ENCODE measurements around the gene PARD3.
A peak's percentile ranks its signal among the peaks of the same experiment; 100 is the strongest.

Gene PARD3

DNA sequence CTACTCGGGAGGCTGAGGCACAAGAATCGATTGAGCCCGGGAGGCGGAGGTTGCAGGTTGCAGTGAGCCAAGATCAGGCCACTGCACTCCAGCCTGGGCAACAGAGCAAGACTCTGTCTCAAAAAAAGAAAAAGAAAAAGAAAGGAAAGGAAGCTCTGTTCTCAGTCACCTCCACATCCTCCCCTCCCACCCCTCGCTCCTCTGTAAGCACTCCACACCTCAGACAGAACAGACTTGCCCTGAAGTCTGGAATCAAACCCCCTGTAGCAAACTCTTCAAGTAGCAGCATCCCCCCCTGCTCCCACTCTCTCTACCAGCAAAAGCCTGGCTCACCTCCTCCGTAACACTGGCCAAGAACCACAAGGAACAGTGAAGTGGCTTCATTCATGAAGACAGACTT lies 66.7 kb downstream of the PARD3 start:
- TF ChIP-seq, protein P1, sequence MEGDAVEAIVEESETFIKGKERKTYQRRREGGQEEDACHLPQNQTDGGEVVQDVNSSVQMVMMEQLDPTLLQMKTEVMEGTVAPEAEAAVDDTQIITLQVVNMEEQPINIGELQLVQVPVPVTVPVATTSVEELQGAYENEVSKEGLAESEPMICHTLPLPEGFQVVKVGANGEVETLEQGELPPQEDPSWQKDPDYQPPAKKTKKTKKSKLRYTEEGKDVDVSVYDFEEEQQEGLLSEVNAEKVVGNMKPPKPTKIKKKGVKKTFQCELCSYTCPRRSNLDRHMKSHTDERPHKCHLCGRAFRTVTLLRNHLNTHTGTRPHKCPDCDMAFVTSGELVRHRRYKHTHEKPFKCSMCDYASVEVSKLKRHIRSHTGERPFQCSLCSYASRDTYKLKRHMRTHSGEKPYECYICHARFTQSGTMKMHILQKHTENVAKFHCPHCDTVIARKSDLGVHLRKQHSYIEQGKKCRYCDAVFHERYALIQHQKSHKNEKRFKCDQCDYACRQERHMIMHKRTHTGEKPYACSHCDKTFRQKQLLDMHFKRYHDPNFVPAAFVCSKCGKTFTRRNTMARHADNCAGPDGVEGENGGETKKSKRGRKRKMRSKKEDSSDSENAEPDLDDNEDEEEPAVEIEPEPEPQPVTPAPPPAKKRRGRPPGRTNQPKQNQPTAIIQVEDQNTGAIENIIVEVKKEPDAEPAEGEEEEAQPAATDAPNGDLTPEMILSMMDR (IDR thresholded peaks at IDR 0.05) = no peak
- H3K27me3 ChIP-seq (ENCODE audit: control insufficient read depth, insufficient read depth, low read length) = no peaks in the 10 kb centered on the region

DNA sequence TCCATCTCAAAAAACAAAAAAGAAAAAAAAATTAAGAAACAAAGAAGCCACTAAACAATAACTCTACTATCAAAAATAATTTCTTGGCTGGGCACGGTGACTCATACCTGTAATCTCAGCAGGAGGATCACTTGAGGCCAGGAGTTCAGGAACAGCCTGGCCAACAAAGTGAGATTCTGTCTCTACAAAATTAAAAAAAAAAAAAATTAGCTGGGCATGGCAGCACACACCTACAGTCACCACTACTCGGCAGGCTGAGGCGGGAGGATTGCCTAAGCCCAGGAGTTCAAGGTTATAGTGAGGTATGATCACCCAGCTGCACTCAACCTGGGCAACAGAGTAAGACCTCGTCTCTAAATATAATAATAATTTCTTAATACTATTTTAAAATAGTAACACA lies 69.0 kb downstream of the PARD3 start:
- Histone ChIP-seq H2AFZ (no peak overlapping the region), H3K27me3 (ENCODE audit: control insufficient read depth, insufficient read depth, low read length) (no peaks in the 10 kb centered on the region)
- TF ChIP-seq, protein P1 (IDR thresholded peaks at IDR 0.05) = no peak

More for the DNA sequence above, 66.7 kb downstream of the PARD3 start:
- Histone ChIP-seq H3K27ac (no peak overlapping the region), H3K36me3 (ENCODE audit: control insufficient read depth, insufficient read depth, low read length) (no peaks in the 10 kb centered on the region), H3K9ac (no peak overlapping the region), H3K4me2 (ENCODE audit: low read length) (no peak overlapping the region), H3K4me3 (ENCODE audit: low read depth, low read length) (no peak overlapping the region), H2AFZ (no peak overlapping the region), H3K4me1 (peaks cover 14% of the 10 kb centered on the region), H3K9me3 (ENCODE audit: control insufficient read depth, low read length) (no peaks in the 10 kb centered on the region), H3K79me2 (peaks cover 19% of the 10 kb centered on the region)

DNA sequence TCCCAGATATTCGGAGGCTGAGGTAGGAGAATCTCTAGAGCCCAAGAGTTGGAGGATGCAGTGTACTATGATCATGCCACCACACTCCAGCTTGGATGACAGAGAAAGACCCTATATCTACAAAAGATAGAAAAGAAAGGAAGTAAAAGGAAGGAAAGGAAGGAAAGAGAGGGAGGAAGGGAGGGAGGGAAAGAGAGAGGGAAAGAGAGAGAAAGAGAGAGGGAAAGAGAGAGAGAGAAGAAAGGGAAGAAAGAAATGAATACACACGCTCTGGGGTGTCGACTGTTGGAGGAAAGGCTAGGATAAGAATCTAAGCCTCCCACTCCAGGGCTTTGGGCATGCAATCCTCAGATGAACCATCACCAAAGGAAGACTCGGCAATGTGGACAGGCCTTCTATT lies 69.9 kb downstream of the PARD3 start:
- Histone ChIP-seq H3K9me3 (ENCODE audit: control insufficient read depth, low read length) (no peaks in the 10 kb centered on the region), H2AFZ (no peak overlapping the region), H3K27me3 (ENCODE audit: control insufficient read depth, insufficient read depth, low read length) (no peaks in the 10 kb centered on the region), H3K4me1 (peaks cover 16% of the 10 kb centered on the region), H3K4me2 (ENCODE audit: low read length) (no peak overlapping the region), H3K27ac (no peak overlapping the region), H3K36me3 (ENCODE audit: control insufficient read depth, insufficient read depth, low read length) (no peaks in the 10 kb centered on the region), H3K4me3 (ENCODE audit: low read depth, low read length) (no peak overlapping the region), H3K9ac (no peak overlapping the region), H3K79me2 (peaks cover 10% of the 10 kb centered on the region)
- TF ChIP-seq, protein P1 (IDR thresholded peaks at IDR 0.05) = no peak

More for the DNA sequence above, 69.0 kb downstream of the PARD3 start:
- H3K27ac ChIP-seq = no peak overlapping the region
- no peak overlapping the region for H3K4me3 ChIP-seq (ENCODE audit: low read depth, low read length)
- H3K79me2 ChIP-seq = peaks cover 13% of the 10 kb centered on the region
- no peak overlapping the region for H3K4me2 ChIP-seq (ENCODE audit: low read length)
- H3K9me3 ChIP-seq (ENCODE audit: control insufficient read depth, low read length) = no peaks in the 10 kb centered on the region
- peaks cover 16% of the 10 kb centered on the region for H3K4me1 ChIP-seq
- H3K9ac ChIP-seq = no peak overlapping the region
- H3K36me3 ChIP-seq (ENCODE audit: control insufficient read depth, insufficient read depth, low read length) = no peaks in the 10 kb centered on the region

DNA sequence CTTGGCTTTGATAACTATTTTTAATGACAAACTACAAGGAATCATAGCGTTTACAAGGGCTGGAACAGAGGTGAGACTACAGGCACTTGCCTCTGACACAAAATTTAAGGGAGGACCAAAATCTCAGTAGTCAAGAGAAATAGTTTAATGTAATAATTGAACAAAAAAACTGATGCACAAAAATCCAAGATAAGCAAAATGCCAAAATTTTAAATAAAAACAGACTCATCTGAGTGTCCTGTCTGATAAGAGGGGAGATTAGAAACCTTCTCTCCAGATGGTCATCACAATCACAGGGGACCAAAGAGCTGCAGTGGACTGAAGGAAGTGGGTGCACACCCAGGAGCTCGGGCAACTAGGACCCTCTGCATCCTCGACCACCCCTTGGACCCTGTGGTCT lies 70.5 kb downstream of the PARD3 start:
- H2AFZ ChIP-seq = no peak overlapping the region
- H3K36me3 ChIP-seq (ENCODE audit: control insufficient read depth, insufficient read depth, low read length) = no peaks in the 10 kb centered on the region
- H3K27ac ChIP-seq = no peak overlapping the region
- H3K9me3 ChIP-seq (ENCODE audit: control insufficient read depth, low read length) = no peaks in the 10 kb centered on the region
- H3K4me2 ChIP-seq (ENCODE audit: low read length) = no peak overlapping the region
- no peak overlapping the region for H3K9ac ChIP-seq
- TF ChIP-seq, protein P1 (IDR thresholded peaks at IDR 0.05) = no peak
- H3K4me3 ChIP-seq (ENCODE audit: low read depth, low read length) = no peak overlapping the region
- H3K27me3 ChIP-seq (ENCODE audit: control insufficient read depth, insufficient read depth, low read length) = no peaks in the 10 kb centered on the region
- H3K79me2 ChIP-seq = peaks cover 12% of the 10 kb centered on the region
- peaks cover 23% of the 10 kb centered on the region for H3K4me1 ChIP-seq

DNA sequence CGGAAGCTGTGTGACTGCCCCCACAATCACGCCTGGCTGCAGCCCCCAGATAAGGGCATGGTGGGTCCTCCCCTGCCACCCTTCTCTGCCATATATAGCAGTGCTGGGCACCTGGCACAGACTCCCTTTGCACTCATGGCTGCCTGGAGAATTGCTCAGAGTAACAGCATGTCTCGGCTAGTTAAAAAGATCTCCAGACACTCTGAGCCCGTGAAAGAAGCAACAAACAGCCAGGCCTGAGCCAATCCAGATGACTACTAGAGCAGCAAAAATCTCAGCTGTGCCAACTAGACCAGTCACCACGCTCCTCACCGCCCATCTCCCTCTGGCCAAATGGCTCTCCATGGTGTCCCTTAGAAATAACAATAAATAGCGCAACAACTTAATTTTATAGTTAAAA lies 71.3 kb downstream of the PARD3 start:
- no peaks in the 10 kb centered on the region for H3K9me3 ChIP-seq (ENCODE audit: control insufficient read depth, low read length)
- no peak overlapping the region for H3K9ac ChIP-seq
- H3K79me2 ChIP-seq = peaks cover 12% of the 10 kb centered on the region
- H3K4me1 ChIP-seq = peaks cover 21% of the 10 kb centered on the region
- no peak overlapping the region for H3K4me3 ChIP-seq (ENCODE audit: low read depth, low read length)
- peak overlapping the region; percentile 27 for H3K27ac ChIP-seq
- TF ChIP-seq, protein P1 (IDR thresholded peaks at IDR 0.05) = no peak
- no peak overlapping the region for H3K4me2 ChIP-seq (ENCODE audit: low read length)
- H3K27me3 ChIP-seq (ENCODE audit: control insufficient read depth, insufficient read depth, low read length) = no peaks in the 10 kb centered on the region
- peak overlapping the region; percentile 26 for H2AFZ ChIP-seq
- no peaks in the 10 kb centered on the region for H3K36me3 ChIP-seq (ENCODE audit: control insufficient read depth, insufficient read depth, low read length)

Measured in parathyroid adenoma (tissue), 2 donors.